ENCODE data around the gene ITGAL. TPM values are rescaled to one million over a fixed set of nuclear protein-coding genes. Genes with fewer than 3 reads are reported as not detected.
A peak's percentile ranks its signal among the peaks of the same experiment; 100 is the strongest.

Gene ITGAL
- 100 to 1,000 TPM; 218 to 226 TPM for total RNA-seq

DNA sequence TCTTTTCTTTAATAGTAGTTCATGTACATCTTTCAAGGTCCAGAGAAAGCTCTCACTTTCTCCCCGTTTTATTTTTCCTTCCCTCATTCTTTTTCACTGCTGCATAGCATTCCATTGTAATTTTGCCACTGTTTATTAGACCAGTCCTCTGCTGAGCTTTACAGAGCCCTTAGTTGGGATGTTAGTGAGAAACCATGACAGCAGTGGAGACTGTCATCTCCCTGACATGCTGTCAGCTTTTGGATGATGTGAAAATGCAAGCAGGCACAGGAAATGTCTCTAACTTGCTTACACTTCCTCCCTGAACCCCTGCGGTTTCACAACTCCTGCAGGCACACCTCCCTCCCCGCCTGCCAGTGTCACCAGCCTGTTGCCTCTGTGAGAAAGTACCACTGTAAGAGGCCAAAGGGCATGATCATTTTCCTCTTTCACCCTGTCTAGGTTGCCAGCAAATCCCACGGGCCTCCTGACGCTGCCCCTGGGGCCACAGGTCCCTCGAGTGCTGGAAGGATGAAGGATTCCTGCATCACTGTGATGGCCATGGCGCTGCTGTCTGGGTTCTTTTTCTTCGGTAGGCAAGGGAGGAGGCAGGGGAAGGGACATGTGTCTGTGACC is at the start of gene ITGAL:
ITGAL (plus strand) TSS at position 415 of the 615 bp plus-strand sequence; CDS start at position 511, 96 bp downstream.
- H3K36me3 Mint-ChIP-seq: peaks cover 40% of the 10 kb centered on the region
- peak; percentile 93 for DNase-seq
- H3K27ac Mint-ChIP-seq: peak within 1 kb of the TSS; percentile 97
- H3K27me3 Mint-ChIP-seq: no peaks in the 10 kb centered on the region
- H3K4me1 Mint-ChIP-seq (ENCODE audit: low read depth): peaks cover 53% of the 10 kb centered on the region
- POLR2A ChIA-PET: interaction anchor here (0.6 to 7.4 kb wide), 15 partner anchors 14 to 179 kb away, joined by 3 to 132 read pairs (median 4); partner anchors contain the start of genes DCTPP1, PRR14, SEPHS2 and ZNF747
- CTCF ChIA-PET: interaction anchor here (0.7 to 3.4 kb wide), 14 partner anchors 11 to 143 kb away, joined by 3 to 63 read pairs (median 5); partner anchors contain the start of genes DCTPP1, SEPHS2 and ZNF747
- peak within 1 kb of the TSS; percentile 98 for H3K4me3 Mint-ChIP-seq
- H3K9me3 Mint-ChIP-seq: no peaks in the 10 kb centered on the region
- intact Hi-C loops (cut with micrococcal nuclease): loop anchor here (1.0 to 5.0 kb wide), 8 partner anchors 14 to 860 kb away; partner anchors contain the start of gene ZNF768

DNA sequence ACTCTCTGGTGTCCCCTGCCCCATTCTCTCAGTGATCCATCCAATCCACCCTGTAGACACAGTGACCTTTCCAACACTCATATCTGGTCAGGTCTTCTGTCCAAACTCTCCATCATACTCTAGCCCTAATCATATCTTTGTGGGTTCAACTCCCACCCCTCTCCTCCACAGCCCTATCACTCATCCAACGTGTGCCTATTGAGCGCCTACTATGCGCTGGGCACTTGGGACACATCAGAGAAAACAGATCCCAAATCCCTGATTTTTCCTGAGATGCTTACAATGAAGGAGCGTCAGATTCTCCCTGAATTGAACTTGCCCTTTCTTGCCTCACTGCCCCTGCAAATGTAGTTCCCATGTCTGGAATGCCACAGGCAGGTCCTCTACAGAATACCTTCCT is 44.5 kb upstream of the ITGAL start:
- Mint-ChIP-seq H3K27ac (peak overlapping the region; percentile 44), H3K27me3 (no peaks in the 10 kb centered on the region), H3K36me3 (peaks cover 32% of the 10 kb centered on the region), H3K4me1 (ENCODE audit: low read depth) (peaks cover 24% of the 10 kb centered on the region), H3K4me3 (peak overlapping the region; percentile 20), H3K9me3 (no peaks in the 10 kb centered on the region)
- ChIA-PET POLR2A (no interaction called here), CTCF (interaction anchor here (1.0 to 3.2 kb wide), 2 partner anchors 45 to 201 kb away, joined by 3 to 36 read pairs; partner anchors contain the start of gene ITGAL)
- intact Hi-C loops (cut with micrococcal nuclease): no loop called here
- no peak for DNase-seq

DNA sequence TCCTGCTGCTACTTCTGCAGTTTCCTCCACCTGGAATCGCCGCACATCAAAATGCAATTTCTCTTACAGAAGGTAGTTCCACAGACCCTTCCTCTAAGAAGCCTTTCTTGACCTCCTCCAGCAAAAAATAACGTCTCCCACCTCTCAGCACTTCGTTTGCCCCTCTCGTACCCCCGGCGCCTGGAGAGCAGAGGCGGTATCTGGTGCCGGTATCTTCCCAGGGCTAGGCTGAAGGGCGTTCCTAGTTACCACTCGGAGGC is 43.2 kb upstream of the ITGAL start:
- CTCF ChIA-PET: interaction anchor here (0.5 to 3.9 kb wide), 62 partner anchors 10 to 605 kb away, joined by 3 to 52 read pairs (median 7); partner anchors contain the start of genes CD2BP2, FBRS, ITGAL and PRR14
- Mint-ChIP-seq H3K4me3 (no peak overlapping the region), H3K9me3 (no peaks in the 10 kb centered on the region), H3K27me3 (no peaks in the 10 kb centered on the region), H3K27ac (no peak overlapping the region), H3K4me1 (ENCODE audit: low read depth) (peaks cover 32% of the 10 kb centered on the region), H3K36me3 (peaks cover 24% of the 10 kb centered on the region)
- POLR2A ChIA-PET: interaction anchor here (0.8 to 2.5 kb wide), 22 partner anchors 9 to 246 kb away, joined by 3 to 26 read pairs (median 4); partner anchors contain the start of genes CORO1A, FBRS, ITGAL and ZNF689
- intact Hi-C loops (cut with micrococcal nuclease): no loop called here
- no peak for DNase-seq

DNA sequence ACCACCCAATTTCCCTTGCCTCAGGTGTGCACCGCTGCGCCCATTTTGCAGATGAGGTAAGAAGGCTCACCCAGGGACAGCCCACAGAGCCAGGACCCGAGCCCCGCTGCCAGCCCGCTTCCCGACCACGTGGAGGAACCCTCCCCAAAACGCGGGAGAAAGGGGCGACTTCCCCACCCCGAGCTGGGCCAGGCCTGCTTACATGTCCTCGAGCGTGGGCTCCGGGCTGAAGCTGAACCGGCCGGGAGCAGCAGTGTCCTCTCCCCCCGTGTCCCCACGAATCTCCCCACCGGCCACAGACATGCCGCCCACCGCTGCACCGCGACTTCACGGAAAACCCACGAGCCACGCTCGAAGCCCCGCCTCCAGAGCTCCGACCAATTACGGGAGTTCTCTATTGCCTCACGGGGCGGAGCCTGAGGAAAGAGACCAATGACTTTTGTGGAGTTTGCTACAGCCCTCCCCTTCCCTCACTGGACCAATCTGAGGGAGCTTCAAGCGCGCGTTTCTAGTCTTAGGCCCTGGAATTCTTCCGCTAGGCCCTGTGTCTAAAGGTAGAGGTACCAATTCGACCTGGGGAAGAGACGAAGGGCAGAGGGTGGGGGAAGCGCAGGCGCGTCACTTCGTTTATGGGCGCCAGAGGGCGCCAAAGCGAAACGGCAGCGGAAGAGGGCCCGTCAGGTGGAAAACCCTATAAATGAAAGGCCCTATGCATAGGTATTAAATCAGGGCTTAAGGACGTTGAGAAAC is 42.7 kb upstream of the ITGAL start, which contains the start of gene DCTPP1:
DCTPP1 (minus strand) TSS at position 353 of the 750 bp plus-strand sequence; CDS start at position 303, 50 bp downstream.
- Mint-ChIP-seq H3K36me3 (peaks cover 20% of the 10 kb centered on the region), H3K27me3 (no peaks in the 10 kb centered on the region), H3K27ac (no peak within 1 kb of the TSS), H3K4me3 (no peak within 1 kb of the TSS), H3K9me3 (no peaks in the 10 kb centered on the region), H3K4me1 (ENCODE audit: low read depth) (peaks cover 35% of the 10 kb centered on the region)
- POLR2A ChIA-PET: interaction anchor here (0.7 to 2.5 kb wide), 23 partner anchors 10 to 247 kb away, joined by 3 to 26 read pairs (median 4); partner anchors contain the start of genes CORO1A, FBRS, ITGAL and SEPTIN1
- CTCF ChIA-PET: interaction anchor here (0.5 to 3.9 kb wide), 63 partner anchors 10 to 605 kb away, joined by 3 to 52 read pairs (median 7); partner anchors contain the start of genes CD2BP2, FBRS, ITGAL and PRR14
- peak; percentile 97 for DNase-seq
- intact Hi-C loops (cut with micrococcal nuclease): loop anchor here (5.0 kb wide), 5 partner anchors 107 to 267 kb away; partner anchors contain the start of genes SRCAP, ZNF689 and ZNF764

DNA sequence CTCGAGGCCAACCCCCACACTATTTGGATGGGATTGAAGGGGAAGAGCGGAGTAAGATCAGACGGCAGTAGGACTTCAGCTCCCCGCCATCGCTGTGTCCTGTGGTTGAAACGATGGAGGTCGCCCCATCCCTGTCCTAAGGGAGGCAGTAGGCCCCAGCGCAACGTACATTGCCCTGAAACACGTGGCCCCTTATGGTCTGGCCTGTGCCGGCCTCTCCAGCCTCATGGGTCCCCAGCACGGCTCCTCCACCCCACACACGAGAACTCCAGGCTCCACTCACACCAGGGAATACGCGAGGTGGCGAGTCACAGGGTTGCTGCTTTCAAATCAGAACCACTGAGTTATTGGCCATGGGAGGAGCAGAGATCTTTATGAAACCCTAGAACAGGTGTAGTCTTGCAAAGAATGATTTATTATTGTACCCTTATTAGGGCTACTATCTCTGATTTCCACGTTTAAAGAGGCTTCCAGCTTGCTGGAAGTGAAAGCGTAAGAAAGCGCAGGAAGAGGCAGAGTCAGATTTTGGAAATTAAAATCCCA is 42.0 kb upstream of the ITGAL start:
- peak; percentile 61 for DNase-seq
- H3K36me3 Mint-ChIP-seq: peaks cover 19% of the 10 kb centered on the region
- intact Hi-C loops (cut with micrococcal nuclease): loop anchor here (5.0 kb wide), 5 partner anchors 107 to 267 kb away; partner anchors contain the start of genes SRCAP, ZNF689 and ZNF764

DNA sequence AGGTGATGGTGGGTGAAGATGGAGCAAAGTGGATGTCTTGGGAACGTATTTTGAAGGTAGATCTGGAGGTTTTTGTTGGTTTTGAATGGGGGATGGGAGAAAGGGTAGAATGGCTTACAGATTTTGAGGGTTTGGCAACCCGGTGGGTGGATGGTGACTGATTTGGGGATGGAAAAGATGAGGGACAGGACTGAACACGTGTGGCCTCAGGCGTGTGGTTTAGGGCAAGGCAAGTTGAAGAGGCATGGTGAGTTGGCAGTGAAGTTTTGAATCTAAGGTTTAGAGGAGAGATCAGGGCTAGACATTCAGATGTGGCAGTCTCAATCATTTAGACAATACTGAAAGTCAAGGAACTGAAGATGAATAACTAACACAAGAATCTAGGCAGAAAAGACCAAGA is 37.7 kb upstream of the ITGAL start:
- Mint-ChIP-seq H3K36me3 (no peaks in the 10 kb centered on the region), H3K4me3 (peak overlapping the region; percentile 7), H3K27me3 (no peaks in the 10 kb centered on the region), H3K9me3 (no peaks in the 10 kb centered on the region), H3K27ac (peak overlapping the region; percentile 80), H3K4me1 (ENCODE audit: low read depth) (peaks cover 24% of the 10 kb centered on the region)
- intact Hi-C loops (cut with micrococcal nuclease): loop anchor here (1.0 to 5.0 kb wide), 7 partner anchors 10 to 262 kb away; partner anchors contain the start of genes SEPHS2, SRCAP, ZNF689 and ZNF764
- DNase-seq: peak; percentile 93
- POLR2A ChIA-PET: interaction anchor here (0.7 to 1.4 kb wide), 3 partner anchors 10 to 22 kb away, joined by 3 to 6 read pairs (median 5); partner anchors contain the start of gene SEPHS2
- CTCF ChIA-PET: interaction anchor here (1.0 kb wide), 1 partner anchor 38 kb away, joined by 6 read pairs; the partner anchor contains the start of gene ITGAL

More for the DNA sequence above, 42.0 kb upstream of the ITGAL start:
- Mint-ChIP-seq H3K4me1 (ENCODE audit: low read depth) (peaks cover 38% of the 10 kb centered on the region), H3K4me3 (no peak overlapping the region), H3K9me3 (no peaks in the 10 kb centered on the region), H3K27me3 (no peaks in the 10 kb centered on the region), H3K27ac (no peak overlapping the region)
- POLR2A ChIA-PET: interaction anchor here (0.7 to 2.5 kb wide), 22 partner anchors 10 to 247 kb away, joined by 3 to 26 read pairs (median 4); partner anchors contain the start of genes CORO1A, FBRS, ITGAL and SEPTIN1
- CTCF ChIA-PET: interaction anchor here (0.9 to 3.9 kb wide), 44 partner anchors 9 to 375 kb away, joined by 3 to 52 read pairs (median 8); partner anchors contain the start of genes CD2BP2, FBRS, ITGAL and PRR14

DNA sequence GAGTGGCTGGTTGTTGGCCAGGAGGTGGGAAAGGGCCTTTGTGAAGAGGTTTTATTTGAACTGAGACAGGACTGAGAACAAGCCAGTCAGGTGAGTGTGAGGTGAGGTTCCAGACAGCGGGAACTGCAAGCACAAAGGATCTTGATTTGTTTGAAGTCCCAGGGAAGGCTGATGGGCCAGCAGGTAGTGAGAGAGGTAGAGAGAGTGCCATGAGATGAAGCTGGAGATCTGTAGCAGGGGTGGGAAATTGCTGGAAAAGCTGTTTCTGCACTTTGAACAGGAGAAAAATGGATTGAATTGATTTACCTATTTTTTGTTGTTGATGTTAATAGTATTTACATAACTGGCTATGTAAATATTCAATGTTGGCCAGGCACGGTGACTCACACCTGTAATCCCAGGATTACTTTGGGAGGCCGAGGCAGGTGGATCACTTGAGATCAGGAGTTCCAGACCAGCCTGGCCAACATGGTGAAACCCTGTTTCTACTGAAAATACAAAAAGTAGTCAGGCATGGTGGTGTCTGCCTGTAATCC is 35.0 kb upstream of the ITGAL start:
- peaks cover 26% of the 10 kb centered on the region for H3K4me1 Mint-ChIP-seq (ENCODE audit: low read depth)
- no peak overlapping the region for H3K27ac Mint-ChIP-seq
- intact Hi-C loops (cut with micrococcal nuclease): no loop called here
- ChIA-PET CTCF (interaction anchor here (0.6 to 2.1 kb wide), 3 partner anchors 12 to 190 kb away, joined by 3 to 9 read pairs (median 4); no protein-coding TSS in a partner anchor), POLR2A (no interaction called here)
- H3K36me3 Mint-ChIP-seq: no peaks in the 10 kb centered on the region
- DNase-seq: no peak
- H3K4me3 Mint-ChIP-seq: no peak overlapping the region
- no peaks in the 10 kb centered on the region for H3K27me3 Mint-ChIP-seq
- no peaks in the 10 kb centered on the region for H3K9me3 Mint-ChIP-seq

DNA sequence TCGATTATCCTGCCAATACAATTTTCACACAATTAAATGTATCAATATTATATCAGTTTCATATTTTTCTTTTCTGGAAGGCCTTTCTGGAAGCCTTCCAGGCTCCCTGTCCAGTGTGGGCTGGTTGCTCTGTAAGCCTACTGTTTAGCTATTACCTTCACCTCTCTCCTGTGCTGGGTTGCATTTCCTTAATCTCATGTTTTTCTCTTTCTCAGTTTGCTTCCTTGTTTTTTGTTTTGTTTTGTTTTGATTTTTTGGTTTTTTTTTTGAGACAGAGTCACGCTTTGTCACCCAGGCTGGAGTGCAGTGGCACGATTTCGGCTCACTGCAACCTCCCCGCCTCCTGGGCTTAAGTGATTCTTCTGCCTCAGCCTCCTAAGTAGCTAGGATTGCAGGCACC is 33.7 kb upstream of the ITGAL start:
- Mint-ChIP-seq H3K9me3 (no peaks in the 10 kb centered on the region), H3K27me3 (no peaks in the 10 kb centered on the region), H3K27ac (no peak overlapping the region), H3K4me3 (no peak overlapping the region), H3K36me3 (peaks cover 9% of the 10 kb centered on the region), H3K4me1 (ENCODE audit: low read depth) (peaks cover 32% of the 10 kb centered on the region)
- ChIA-PET POLR2A (no interaction called here), CTCF (interaction anchor here (0.9 to 2.3 kb wide), 3 partner anchors 9 to 160 kb away, joined by 3 to 9 read pairs (median 8); partner anchors contain the start of gene DCTPP1)
- intact Hi-C loops (cut with micrococcal nuclease): no loop called here
- no peak for DNase-seq

DNA sequence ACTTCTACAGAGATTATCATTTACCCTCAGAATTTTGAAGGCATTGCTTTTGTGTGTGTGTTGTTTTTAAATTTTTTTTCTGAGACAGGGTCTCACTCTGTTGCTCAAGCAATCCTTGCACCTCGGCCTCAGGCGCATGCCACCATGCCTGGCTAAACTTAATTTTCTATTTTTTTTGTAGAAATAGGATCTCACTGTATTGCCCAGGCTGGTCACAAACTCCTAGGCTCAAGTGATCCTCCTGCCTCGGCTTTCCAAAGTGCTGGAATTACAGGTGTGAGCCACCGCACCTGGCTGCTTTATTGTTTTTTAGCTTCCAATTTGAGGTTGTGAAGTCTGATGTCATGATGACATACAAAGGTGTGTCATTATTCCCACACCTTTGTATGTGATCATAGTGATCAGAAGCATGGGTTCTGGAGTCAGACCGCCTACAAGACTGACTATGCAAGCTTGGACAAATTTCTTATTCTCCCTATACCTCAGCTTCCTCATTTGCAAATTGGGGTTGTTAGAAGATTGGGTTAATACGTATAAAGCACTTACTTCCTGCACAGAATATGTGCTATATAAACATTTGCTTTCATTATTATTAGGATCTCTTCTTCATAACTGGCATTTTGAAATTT is 32.7 kb upstream of the ITGAL start:
- intact Hi-C loops (cut with micrococcal nuclease): no loop called here
- Mint-ChIP-seq H3K36me3 (peaks cover 18% of the 10 kb centered on the region), H3K9me3 (no peaks in the 10 kb centered on the region), H3K27ac (no peak overlapping the region), H3K27me3 (no peaks in the 10 kb centered on the region), H3K4me3 (no peak overlapping the region), H3K4me1 (ENCODE audit: low read depth) (peaks cover 32% of the 10 kb centered on the region)
- ChIA-PET CTCF (interaction anchor here (2.3 kb wide), 1 partner anchor 10 kb away, joined by 8 read pairs; the partner anchor contains the start of gene DCTPP1), POLR2A (interaction anchor here (0.6 kb wide), 1 partner anchor 372 kb away, joined by 4 read pairs; no protein-coding TSS in a partner anchor)
- DNase-seq: no peak

DNA sequence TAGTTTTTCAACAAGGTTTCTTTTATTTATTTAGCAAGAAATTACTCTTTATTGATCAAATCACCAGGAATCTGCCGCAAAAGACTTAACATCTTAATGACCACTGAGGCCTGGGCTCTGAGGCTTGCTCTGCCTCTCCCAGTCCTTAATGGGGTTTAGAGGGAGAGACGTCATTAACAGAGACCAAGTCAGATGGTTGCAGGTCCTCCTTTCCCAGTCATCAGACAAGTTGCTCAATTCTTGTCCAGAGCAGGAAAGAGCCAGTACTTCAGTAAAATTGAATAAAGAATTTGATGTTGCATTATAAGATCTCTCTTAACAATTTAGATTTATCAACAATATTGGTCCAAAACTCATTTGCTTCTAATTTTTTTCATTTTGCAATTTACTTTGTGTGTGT is 28.9 kb upstream of the ITGAL start:
- DNase-seq: no peak
- ChIA-PET CTCF (interaction anchor here (0.6 to 6.5 kb wide), 3 partner anchors 13 to 53 kb away, joined by 4 to 52 read pairs (median 4); partner anchors contain the start of gene DCTPP1), POLR2A (interaction anchor here (1.0 to 3.4 kb wide), 2 partner anchors 13 to 29 kb away, joined by 3 to 23 read pairs; partner anchors contain the start of genes DCTPP1 and ITGAL)
- Mint-ChIP-seq H3K4me3 (peak overlapping the region; percentile 90), H3K27me3 (no peaks in the 10 kb centered on the region), H3K27ac (no peak overlapping the region), H3K36me3 (peaks cover 27% of the 10 kb centered on the region), H3K4me1 (ENCODE audit: low read depth) (peaks cover 30% of the 10 kb centered on the region), H3K9me3 (no peaks in the 10 kb centered on the region)
- intact Hi-C loops (cut with micrococcal nuclease): loop anchor here (2.0 kb wide), 2 partner anchors 83 to 91 kb away; partner anchors contain the start of genes ZNF747 and ZNF768
